GM06990 (cell line): Measurements from ENCODE around the gene ARID5A.

ENCODE experiments used
- DNase-seq: peaks from one replicate; pipeline ENCODE4 v3.0.0-alpha.2; 2011; ENCODE audit not compliant: insufficient read length; ENCODE audit errors: extremely low read depth
- H3K27me3 ChIP-seq: replicated peaks from 2 replicates; pipeline ENCODE4 v1.6.0; 2011; ENCODE audit warnings: low read length; ENCODE audit not compliant: control insufficient read depth, insufficient read depth
- H3K36me3 ChIP-seq: 2 replicates; pipeline ENCODE4 v1.5.1; 2011; ENCODE audit warnings: low read length; ENCODE audit not compliant: control insufficient read depth, insufficient read depth
- H3K4me3 ChIP-seq: replicated peaks from 2 replicates; pipeline ENCODE4 v1.5.1; 2011; ENCODE audit warnings: low read depth, mild to moderate bottlenecking, control low read depth, low read length
- TF ChIP-seq, protein P1 (sequence below): IDR thresholded peaks from 2 replicates; pipeline ENCODE4 v1.5.1; 2011; ENCODE audit warnings: low read length, control low read depth, mild to moderate bottlenecking, inconsistent platforms; ENCODE audit not compliant: insufficient read depth, poor library complexity, severe bottlenecking

The ARID5A gene

DNA sequence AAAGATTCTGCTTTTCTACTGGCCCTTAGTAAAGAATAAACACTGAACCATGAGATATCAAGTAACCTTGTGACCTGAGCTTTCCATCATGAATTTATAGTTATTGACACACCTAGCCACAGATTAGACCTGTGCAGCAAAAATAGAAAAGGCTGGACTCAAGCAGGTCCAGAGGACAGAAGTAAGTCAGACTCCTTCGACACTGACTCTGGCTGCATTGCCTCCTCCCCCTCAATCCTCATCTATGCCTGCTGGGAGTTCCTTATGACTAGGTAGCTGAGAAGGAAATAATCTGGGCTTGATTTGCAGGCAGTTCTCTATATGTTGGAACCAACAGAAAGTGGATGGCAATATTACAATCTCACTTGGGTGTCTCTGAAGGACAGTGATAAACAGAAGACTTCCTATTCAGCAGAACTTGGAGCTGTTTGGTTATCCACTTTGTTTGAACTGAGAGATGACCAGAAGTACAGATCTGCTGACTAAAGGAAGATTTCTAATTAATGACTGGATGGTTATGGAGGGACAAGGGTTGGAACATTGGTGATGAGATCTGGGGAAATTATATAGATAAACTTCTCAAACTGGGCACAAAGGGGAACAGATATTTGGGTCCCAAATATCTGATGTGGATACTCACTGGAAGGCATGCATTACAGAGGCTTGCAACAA lies 39.4 kb downstream of the ARID5A start:
- TF ChIP-seq, protein P1, sequence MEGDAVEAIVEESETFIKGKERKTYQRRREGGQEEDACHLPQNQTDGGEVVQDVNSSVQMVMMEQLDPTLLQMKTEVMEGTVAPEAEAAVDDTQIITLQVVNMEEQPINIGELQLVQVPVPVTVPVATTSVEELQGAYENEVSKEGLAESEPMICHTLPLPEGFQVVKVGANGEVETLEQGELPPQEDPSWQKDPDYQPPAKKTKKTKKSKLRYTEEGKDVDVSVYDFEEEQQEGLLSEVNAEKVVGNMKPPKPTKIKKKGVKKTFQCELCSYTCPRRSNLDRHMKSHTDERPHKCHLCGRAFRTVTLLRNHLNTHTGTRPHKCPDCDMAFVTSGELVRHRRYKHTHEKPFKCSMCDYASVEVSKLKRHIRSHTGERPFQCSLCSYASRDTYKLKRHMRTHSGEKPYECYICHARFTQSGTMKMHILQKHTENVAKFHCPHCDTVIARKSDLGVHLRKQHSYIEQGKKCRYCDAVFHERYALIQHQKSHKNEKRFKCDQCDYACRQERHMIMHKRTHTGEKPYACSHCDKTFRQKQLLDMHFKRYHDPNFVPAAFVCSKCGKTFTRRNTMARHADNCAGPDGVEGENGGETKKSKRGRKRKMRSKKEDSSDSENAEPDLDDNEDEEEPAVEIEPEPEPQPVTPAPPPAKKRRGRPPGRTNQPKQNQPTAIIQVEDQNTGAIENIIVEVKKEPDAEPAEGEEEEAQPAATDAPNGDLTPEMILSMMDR, result no peak
- H3K27me3 ChIP-seq, result no peaks in the 10 kb centered on the region

DNA sequence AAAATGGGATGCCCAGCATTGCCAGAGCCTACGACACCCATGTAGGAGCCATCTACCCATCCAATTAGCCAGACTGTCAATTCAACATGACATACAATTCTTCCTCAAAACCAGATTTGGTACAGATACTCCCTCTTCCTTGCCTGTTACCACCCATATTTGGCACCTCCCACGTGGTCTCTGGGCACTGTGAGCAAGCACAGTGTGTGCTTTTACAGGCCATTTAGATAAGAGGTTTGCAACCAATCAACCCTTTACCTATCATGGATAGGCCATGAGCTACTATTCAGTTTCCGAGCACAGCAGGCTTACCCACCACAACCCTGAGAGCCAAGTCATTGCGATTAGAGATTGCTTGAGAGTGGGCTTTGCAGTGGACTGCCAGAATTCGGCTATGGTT lies 40.9 kb downstream of the ARID5A start:
- no peaks in the 10 kb centered on the region for H3K27me3 ChIP-seq
- TF ChIP-seq, protein P1, result no peak
- H3K4me3 ChIP-seq, result no peak overlapping the region
- no peaks in the 10 kb centered on the region for H3K36me3 ChIP-seq
- no peak for DNase-seq

More for the DNA sequence above, 39.4 kb downstream of the ARID5A start:
- no peak for DNase-seq
- no peak overlapping the region for H3K4me3 ChIP-seq
- H3K36me3 ChIP-seq, result no peaks in the 10 kb centered on the region

DNA sequence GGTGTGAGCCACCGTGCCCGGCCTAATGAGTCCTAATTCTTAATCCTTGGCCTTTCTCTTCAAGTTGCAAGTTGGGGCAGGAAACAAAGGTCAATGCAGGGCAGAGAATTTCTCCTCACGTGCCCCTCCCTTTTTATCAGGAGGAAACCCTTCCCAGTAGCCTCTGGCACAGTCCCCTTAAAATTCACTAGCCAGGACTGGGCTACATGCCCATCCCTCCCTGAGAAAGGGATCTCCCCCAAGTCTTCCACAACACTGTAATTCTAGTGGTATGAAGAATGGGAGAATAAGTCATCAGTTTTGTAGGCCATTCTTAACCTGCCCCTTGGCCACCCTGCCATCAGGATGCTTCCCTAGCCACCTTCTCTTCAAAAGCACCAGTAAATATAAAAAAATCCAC lies 42.2 kb downstream of the ARID5A start:
- Histone ChIP-seq H3K4me3 (no peak overlapping the region), H3K36me3 (no peaks in the 10 kb centered on the region), H3K27me3 (no peaks in the 10 kb centered on the region)
- no peak for DNase-seq
- TF ChIP-seq, protein P1, result no peak

DNA sequence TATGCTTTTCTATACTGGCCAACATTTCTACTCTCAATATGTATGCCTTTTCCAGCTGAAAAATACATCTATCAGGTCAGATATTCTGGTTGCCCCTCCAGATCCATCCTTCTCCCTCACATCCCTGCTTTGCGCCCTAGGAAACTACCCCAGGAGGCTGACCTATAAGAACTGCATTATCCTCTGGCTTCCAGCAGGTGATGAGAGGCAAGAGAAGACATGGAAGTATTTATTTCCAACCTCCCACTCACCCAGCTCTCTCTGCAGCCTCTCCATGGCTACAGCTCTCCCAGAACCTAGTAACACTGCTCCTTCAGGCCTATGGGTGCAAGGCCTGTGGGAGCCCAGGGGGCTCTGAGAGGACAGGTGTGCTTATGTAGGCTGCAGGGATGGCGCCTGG lies 42.9 kb downstream of the ARID5A start:
- no peak for DNase-seq
- Histone ChIP-seq H3K36me3 (no peaks in the 10 kb centered on the region), H3K4me3 (no peak overlapping the region), H3K27me3 (no peaks in the 10 kb centered on the region)
- TF ChIP-seq, protein P1, result no peak

DNA sequence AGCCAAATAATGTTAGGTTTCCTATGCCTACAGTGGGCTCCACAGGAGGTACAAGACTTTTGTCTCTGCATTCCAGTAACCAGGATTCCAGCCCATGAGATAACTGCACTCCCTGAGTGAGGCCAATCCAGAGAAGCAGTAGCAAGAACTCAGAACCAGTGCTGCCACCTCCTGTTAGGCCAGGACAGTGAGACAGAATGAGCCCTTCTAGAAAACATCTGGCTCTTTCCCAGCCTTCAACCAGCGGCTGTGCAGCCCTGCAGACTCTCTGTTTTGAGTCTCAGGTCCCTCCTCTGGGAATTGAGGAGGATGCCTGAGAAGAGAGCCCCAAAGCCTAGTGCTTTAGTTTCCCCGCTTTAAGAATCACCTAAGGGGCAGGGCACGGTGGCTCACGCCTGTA lies 44.2 kb downstream of the ARID5A start:
- Histone ChIP-seq H3K36me3 (no peaks in the 10 kb centered on the region), H3K27me3 (no peaks in the 10 kb centered on the region), H3K4me3 (no peak overlapping the region)
- TF ChIP-seq, protein P1, result peak; percentile 59
- no peak for DNase-seq

DNA sequence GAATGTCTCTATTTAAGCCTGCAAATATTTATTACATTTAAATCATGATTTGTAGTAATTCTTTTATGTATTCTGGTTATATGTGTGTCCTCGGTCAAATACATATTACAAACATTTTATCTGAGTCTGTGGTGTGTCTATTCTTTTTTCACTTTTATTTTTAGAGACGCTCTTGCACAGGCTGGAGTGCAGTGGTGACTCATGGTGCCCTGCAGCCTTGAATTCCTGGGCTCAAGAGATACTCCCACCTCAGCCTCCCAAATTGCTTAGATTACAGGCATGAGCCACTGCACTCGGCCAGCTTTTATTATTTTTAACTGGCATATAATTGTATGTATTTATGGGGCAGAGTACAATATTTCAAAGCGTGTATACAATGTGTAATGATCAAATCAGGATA lies 47.5 kb downstream of the ARID5A start:
- TF ChIP-seq, protein P1, result no peak
- Histone ChIP-seq H3K36me3 (peaks cover 1% of the 10 kb centered on the region; the same call in 1 of the 2 replicates), H3K4me3 (no peak overlapping the region), H3K27me3 (no peaks in the 10 kb centered on the region)
- DNase-seq, result no peak
